GM19193 (cell line): ENCODE data around the gene CARMIL1.

Experiments
- POLR2A ChIP-seq: IDR thresholded peaks from 4 replicates; pipeline ENCODE4 v1.6.1; 2011; ENCODE audit not compliant: insufficient read depth, insufficient read length; ENCODE audit errors: extremely low read depth

Gene CARMIL1

GRCh38 chr6:25548451-25548850 lies 269.3 kb downstream of the CARMIL1 start:
- TF ChIP-seq POLR2A, result no peak

- TF ChIP-seq POLR2A, result no peak
Measured at GRCh38 chr6:25550631-25551030, 271.5 kb downstream of the CARMIL1 start.

DNA sequence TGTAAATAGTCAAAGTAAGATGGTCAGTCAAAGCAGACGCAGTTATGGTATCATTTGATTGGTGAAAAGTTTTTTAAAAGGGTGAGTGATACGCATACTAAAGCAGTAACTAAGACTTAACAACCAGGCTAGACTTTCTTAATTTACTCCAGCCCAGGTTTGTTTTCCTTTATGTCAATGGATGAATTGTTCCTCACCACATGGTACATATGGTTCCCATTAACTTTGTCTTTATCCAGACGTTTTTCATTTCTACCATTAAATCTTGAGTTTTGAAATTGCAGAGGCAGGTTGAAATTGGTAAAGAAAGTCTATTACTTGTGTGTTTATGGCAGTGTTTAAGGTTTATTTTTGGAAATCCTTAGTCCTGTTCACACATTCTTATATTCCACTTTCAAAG lies 274.3 kb downstream of the CARMIL1 start:
- no peak for TF ChIP-seq POLR2A

- TF ChIP-seq POLR2A, result no peak
Measured at GRCh38 chr6:25555188-25555587, 276.0 kb downstream of the CARMIL1 start.

GRCh38 chr6:25556516-25556915 lies 277.3 kb downstream of the CARMIL1 start:
- TF ChIP-seq POLR2A, result no peak

- TF ChIP-seq POLR2A, result no peak
Measured at GRCh38 chr6:25558155-25558817, 279.1 kb downstream of the CARMIL1 start.

DNA sequence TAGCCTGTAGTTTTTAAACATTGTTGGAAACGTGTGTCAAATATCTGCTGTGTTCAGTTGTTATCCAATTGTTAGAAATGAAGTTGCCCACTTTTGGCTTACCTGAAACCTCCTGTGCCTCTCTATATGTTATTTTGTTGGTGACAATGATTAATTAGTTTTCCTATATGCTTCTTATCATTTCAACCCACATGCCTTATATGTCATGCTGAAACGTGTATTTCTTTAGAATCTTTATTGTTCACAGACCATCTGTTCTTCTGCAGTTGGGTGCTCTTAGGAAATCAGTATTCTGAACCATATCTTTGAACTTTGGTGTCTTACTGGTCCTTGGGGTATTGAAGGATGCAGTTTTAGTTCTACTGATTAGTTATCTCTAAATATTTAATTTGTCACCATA lies 281.7 kb downstream of the CARMIL1 start:
- TF ChIP-seq POLR2A, result no peak

DNA sequence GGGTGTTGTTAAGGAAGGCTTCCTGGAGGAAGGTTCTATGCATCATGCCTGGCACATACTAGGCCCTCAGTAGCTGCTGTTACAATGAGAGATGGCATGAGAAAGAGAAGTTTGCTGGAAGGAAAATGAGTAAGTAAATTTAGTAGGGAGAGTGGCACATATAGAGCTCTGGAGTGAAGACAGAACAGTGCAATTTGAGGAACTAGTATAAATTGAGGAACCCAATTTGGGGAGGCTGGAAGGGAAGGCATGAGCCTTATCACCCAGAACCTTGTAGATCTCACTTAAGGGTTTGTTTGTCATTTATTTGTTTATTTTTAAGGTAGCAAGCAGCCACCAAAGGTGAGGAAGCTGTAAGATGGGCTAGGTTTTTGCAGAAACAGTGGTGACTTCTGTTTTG lies 285.8 kb downstream of the CARMIL1 start:
- TF ChIP-seq POLR2A, result no peak

DNA sequence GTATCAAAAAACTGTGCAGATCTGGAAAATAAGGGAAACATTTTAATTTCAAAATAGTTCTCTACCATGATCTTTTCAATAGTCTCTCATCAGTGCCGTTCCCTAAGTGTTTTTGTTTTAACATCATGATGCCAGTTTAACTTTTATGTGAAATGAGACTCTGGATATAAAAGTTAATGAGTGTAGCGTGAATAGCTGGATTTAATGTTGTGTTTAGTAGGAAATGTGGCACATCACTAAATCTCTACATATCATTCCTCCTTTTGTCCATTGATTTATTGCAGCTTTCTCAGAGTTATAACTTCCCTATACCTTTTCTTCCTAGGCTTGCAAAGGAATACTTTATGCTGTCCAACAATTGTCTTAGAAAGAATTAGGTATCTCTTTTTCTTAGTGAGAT lies 291.4 kb downstream of the CARMIL1 start:
- no peak for TF ChIP-seq POLR2A

- TF ChIP-seq POLR2A, result no peak
Measured at GRCh38 chr6:25576919-25577318, 297.7 kb downstream of the CARMIL1 start.

- TF ChIP-seq POLR2A, result no peak
Measured at GRCh38 chr6:25578538-25578937, 299.4 kb downstream of the CARMIL1 start.

GRCh38 chr6:25579391-25579883 lies 300.3 kb downstream of the CARMIL1 start:
- TF ChIP-seq POLR2A, result no peak

GRCh38 chr6:25579902-25580495 lies 300.8 kb downstream of the CARMIL1 start:
- no peak for TF ChIP-seq POLR2A

DNA sequence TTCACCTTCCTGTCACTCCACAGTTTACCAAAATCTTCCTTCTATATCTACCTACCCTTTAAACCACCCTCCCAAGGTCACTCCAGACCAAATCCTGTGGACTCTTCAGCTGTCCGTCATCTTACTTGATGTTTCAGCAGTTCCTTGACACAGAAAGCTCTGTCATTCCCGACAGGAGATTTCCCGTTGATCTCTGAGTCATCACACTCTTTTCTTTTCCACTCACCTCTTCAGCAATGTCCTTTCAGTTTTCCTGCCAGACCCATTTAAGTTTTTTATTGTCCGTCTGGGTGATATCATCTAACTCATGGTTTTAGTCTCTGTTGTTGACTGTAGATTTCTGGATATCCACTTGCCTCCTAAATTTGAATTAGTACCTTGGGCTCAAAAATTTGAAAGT lies 302.9 kb downstream of the CARMIL1 start:
- no peak for TF ChIP-seq POLR2A

- TF ChIP-seq POLR2A, result no peak
Measured at GRCh38 chr6:25583099-25583498, 303.9 kb downstream of the CARMIL1 start.

DNA sequence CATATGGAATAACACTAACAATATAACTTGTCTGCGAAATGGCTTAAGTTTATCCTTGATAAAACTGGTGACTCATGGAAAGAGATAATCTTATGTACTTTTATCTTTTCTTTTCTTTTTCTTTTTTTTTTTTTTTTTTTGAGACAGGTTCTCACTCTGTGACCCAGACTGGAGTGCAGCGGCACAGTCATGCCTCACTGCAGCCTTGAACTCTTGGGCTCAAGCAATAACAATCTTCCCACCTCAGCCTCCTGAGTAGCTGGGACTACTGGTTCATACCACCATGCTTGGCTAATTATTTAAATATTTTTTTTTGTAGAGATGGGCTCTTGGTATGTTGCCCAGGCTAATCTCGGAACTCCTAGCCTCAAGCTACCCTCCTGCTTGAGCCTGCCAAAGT lies 304.7 kb downstream of the CARMIL1 start:
- TF ChIP-seq POLR2A, result no peak

- no peak for TF ChIP-seq POLR2A
Measured at GRCh38 chr6:25585225-25585624, 306.1 kb downstream of the CARMIL1 start.

DNA sequence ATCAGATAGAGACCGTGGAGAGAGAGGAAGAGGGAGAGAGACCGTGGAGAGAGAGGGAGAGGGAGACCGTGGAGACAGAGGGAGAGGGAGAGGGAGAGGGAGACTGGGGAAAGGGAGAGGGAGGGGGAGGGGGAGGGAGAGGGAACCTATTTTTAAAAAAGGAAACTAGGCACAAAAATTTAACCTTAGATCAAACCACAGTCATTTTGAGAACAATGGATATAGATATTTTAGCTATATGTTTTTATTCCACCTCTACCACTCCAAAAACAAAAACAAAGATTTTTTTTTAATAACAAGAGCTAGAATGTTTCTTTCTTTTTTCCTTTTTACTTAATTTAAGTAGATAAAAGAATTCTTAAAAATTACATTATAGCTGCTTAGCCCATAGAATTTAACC lies 307.8 kb downstream of the CARMIL1 start:
- TF ChIP-seq POLR2A, result no peak

GRCh38 chr6:25590986-25591385 lies 311.8 kb downstream of the CARMIL1 start:
- TF ChIP-seq POLR2A, result no peak
